Skeletal muscle cell (primary cell): Measurements from ENCODE around the gene KRT76.
"Not testable (repeated sequence)": the region's sequence is repeated elsewhere in the genome, so short reads cannot be mapped to it uniquely, and the experiment has no call there.

Experiments
- DNase-seq: peaks from one replicate; pipeline ENCODE4 v3.0.0-alpha.2; 2010; ENCODE audit warnings: low read depth
- H3K4me3 ChIP-seq: 2 replicates; pipeline ENCODE4 v1.5.1; 2011; ENCODE audit warnings: low read depth, mild to moderate bottlenecking, control low read depth, low read length, moderate library complexity

KRT76 gene

DNA sequence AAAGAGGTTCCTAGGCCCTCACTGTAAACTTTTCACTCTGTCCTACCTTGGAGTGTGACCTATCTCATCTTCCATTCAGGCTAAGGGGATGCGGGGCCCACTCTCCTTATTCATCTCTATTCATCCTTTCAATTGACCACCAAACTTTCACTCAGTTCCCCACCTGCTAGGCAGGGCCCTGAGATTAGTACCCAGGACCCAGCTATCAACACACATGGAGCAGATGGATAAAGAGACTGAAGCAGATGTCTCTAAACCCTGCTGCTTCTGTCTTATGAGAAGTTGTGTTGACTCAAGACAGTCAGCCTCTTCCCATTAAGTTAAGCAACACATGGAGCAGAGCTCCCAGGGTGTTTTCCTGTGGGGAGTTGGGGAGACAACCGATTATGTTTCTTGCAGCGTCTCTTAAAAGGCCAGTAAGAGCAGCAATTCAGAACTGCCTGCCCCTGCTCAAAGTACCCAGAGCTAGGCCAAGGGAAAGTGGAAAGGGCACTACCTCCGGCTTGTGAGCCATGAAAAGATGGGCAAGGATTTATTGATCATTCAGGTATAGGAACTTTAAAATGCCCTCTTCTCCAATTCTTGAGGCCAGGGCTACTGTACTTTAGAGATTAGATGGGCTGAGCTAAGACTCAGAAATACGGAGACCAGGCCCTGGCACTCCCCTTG, 10.7 kb downstream of the KRT76 start:
- no peak for DNase-seq
- H3K4me3 ChIP-seq, result no peak overlapping the region

- H3K4me3 ChIP-seq, result no peak overlapping the region
- no peak for DNase-seq
These were observed 11.4 kb downstream of the KRT76 start for GRCh38 chr12:52765702-52766101.

GRCh38 chr12:52763991-52764390, 13.2 kb downstream of the KRT76 start:
- no peak for DNase-seq
- no peak overlapping the region for H3K4me3 ChIP-seq

DNA sequence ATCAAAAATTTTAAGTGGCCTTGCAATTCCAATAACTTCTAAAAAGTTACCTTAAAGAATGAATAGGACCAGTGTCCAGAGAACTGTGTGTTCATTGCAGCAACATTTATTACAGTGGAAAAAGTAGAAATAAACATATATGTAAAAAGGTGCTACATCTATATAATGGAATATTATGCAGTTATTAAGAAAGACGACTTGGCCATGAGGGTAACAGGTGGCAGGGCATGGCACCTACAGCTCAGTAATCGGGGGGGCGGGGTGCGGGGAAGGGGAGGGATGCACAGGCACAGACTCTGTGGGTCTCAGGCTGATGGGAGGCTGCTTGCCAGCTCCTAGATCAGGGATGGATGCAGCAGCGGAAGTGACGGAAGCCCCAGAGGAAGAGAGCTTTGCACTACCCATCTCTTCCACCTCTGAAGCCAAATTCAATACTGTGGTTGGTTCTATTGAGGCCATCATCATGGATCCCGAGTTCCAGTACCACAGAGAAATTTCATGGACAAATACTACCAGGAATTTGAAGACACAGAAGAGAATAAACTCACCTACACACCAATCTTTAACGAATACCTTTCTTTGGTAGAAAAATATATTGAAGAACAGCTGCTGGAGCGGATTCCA, 14.0 kb downstream of the KRT76 start:
- no peak overlapping the region for H3K4me3 ChIP-seq
- no peak for DNase-seq

GRCh38 chr12:52761802-52762201, 15.3 kb downstream of the KRT76 start:
- no peak for DNase-seq
- H3K4me3 ChIP-seq, result no peak overlapping the region

DNA sequence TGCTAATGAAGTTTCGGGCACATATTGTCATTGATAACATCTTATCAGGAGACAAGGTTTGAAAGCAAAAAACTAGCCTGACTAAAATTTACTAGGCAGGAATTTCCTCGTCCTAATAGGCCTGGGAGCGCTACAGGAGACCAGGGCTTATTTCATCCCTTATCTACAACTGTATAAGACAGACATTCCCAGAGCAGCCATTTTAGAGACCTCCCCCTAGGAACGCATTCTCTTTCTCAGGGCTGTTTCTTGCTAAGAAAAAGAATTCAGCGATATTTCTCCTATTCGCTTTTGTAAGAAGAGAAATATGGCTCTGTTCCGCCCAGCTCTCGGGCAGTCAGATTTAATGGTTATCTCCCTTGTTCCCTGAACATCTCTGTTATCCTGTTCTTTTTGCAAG, 15.9 kb downstream of the KRT76 start:
- DNase-seq, H3K4me3 ChIP-seq: not testable (repeated sequence)

DNA sequence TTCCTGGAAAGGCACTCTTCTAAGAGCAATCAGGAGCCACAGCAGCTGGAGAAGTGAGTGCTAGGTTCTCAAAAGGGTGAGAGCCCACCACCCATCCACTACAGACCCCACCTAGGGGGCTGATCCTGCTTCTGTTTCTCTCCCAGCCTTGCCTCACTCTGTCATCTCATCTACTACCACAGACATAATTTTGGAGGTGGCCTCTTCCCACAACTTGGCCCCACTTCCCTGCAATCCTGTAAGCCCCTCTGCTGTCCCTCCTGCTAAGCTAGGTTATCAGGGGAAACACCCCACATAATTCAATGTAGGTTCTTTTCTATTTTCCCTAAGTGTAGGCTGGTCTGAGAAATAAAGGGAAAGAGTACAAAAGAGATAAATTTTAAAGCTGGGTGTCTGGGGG, 16.5 kb downstream of the KRT76 start:
- H3K4me3 ChIP-seq, result no peak overlapping the region
- no peak for DNase-seq

GRCh38 chr12:52759695-52760094, 17.4 kb downstream of the KRT76 start:
- no peak for DNase-seq
- no peak overlapping the region for H3K4me3 ChIP-seq

GRCh38 chr12:52759218-52759617, 17.9 kb downstream of the KRT76 start:
- no peak for DNase-seq

GRCh38 chr12:52757449-52758176, 19.5 kb downstream of the KRT76 start:
- H3K4me3 ChIP-seq, result no peak overlapping the region
- no peak for DNase-seq

More at GRCh38 chr12:52759218-52759617, 17.9 kb downstream of the KRT76 start:
- H3K4me3 ChIP-seq, result no peak overlapping the region

- DNase-seq, result no peak
- H3K4me3 ChIP-seq, result no peak overlapping the region
These were observed 20.7 kb downstream of the KRT76 start for GRCh38 chr12:52756281-52756960.

DNA sequence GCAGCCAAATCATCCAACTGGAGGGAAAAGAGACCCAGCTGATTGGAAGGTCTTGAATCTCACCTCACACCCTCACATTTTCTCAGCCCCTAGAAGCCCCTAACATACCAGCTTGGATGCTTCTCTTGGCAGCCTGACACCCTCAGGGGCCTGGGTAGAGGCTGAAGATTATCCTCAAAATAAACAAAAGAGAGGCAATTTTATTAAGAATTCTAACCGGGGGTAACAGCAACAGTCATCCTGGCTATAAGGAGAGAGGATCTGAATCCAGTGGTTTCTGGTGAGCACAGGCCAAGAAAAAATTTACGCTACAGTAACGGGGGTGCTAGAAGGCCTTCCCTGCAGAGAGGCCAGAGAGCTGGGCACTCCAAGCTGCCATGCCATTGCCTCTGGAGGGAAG, 21.6 kb downstream of the KRT76 start:
- no peak overlapping the region for H3K4me3 ChIP-seq
- no peak for DNase-seq

- H3K4me3 ChIP-seq, result no peak overlapping the region
- no peak for DNase-seq
These were observed 23.0 kb downstream of the KRT76 start for GRCh38 chr12:52754135-52754534.

DNA sequence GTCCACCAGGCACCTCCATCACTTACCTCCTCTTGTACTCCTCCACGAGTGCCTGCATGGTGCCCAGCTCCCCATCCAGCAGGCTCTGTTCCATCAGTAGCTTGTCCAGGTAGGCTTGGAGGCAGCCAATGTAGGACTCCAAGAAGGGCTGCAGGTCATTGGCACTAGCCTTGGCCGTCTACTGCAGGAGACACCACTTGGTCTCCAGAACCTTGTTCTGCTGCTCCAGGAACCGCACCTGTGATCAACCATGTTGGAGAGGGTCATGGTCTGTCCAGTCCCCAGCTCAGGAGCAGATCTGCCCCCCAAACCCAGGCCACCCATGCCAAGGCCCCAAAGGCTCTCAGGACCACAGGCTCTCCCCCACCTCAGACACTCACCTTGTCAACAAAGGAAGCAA, 23.9 kb downstream of the KRT76 start:
- DNase-seq, result no peak

DNA sequence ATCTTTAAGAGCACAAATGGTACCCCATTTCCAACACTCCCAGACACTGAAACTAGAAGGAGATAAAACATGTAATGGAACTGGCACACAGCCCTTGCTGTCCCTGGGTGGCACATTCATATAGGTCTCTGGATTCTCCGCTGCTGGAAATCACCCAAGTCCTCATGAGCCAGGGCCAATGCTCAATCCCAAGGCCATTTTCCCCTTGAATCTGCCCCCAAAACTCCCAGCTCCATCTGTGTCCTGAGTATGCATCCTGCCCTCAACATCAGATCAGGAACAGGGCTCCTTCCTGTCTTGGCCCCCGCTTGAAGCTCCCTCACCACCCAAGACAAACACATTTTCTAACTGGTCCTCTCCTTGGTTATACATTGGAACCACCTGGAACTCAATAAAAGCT, 24.6 kb downstream of the KRT76 start:
- H3K4me3 ChIP-seq, result no peak overlapping the region
- DNase-seq, result no peak

More for the DNA sequence above, 23.9 kb downstream of the KRT76 start:
- no peak overlapping the region for H3K4me3 ChIP-seq

DNA sequence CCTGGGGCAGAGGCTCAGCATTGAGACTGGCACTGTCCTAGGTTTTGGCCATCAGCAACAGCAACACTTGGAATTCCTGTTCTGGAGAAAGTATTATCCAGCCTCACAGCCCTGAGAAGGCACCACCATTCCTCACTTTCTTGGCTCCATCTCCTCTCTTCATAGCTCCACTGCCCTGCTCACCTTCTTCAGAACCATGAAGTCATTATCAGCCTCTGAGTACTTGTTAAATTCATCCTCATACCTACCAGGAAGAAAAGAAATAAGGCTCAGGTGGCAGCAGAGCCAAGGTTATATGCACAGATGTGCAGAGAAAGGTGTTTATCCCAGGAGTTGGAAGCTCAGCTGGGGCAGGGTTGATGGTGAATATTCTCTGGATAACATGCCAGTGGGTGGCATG, 25.4 kb downstream of the KRT76 start:
- DNase-seq, result no peak
- H3K4me3 ChIP-seq, result no peak overlapping the region

DNA sequence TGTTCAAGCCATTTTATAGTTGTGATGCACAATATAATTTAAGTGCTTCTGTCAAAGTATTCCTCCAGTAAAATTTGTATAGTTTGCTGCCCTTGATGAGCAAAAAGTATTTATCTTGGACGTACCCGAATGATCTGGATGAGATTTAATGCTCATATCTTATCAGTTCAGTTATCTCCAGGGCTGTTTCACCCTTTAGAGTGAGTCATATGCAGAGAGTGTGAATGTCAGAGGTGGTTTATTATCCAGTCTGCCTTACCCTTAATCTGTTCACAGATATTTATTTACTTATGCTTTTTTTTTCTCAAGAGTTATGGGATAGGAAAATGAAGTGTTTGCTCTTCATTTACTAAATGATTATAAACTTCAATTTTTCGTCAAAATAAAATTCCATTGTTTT, 26.6 kb downstream of the KRT76 start:
- not testable (repeated sequence) for DNase-seq, H3K4me3 ChIP-seq

GRCh38 chr12:52749827-52750226, 27.3 kb downstream of the KRT76 start:
- H3K4me3 ChIP-seq, result no peak overlapping the region
- DNase-seq, result no peak

DNA sequence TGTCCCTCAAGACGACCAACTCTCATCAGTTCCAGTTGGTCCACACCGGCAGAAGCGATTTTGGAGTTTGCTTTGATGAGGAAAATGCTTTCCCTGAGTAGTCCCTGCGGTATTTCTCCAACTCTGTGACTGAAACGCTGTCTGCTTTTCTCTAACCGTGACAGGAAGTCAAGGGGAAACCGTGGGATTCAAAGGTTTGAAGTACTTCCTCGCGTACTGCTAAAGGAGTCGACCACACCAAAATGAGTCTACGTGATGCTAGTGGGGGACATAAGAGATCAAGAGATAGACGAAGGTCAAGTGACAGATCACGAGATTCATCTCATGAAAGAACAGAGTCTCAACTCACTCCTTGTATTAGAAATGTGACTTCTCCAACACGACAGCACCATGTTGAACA, 28.6 kb downstream of the KRT76 start:
- H3K4me3 ChIP-seq, result no peak overlapping the region
- no peak for DNase-seq

DNA sequence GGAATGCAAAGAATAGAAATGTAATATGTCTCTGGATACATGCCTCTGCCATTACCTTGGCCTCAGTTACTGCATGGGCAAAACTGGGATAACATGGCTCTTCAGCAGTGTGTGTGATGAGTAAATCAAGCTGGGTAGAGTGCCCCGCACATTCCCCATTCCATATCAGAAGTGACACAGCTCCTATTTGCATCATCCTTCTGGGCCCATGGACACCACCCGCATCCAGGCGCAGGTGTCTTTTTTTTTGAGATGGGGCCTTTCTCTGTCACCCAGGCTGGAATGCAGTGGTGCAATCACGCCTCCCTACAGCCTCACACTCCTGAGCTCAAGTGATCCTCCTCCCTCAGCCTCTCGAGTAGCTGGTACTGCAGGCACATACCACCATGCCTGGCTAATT, 31.6 kb downstream of the KRT76 start:
- no peak overlapping the region for H3K4me3 ChIP-seq
- no peak for DNase-seq
